Prostate gland (tissue), 2 donors: ENCODE measurements around the gene GLA.

Experiments used
- POLR2AphosphoS5 ChIP-seq: sonication (generic); formaldehyde crosslinking; IDR thresholded peaks from one replicate; pipeline ENCODE4 v1.6.1; 2017; ENCODE audit warnings: antibody characterized with exemption
- TF ChIP-seq, protein P1 (sequence below), 4 experiments: fragments of 200-600 bp in 2 of 4; fragments of 450-650 bp in 2 of 4; sonication (generic) in 2 of 4; IDR thresholded peaks; 1 replicate in 3 of 4; 2 replicates in 1 of 4; pipeline ENCODE4 v1.5.1; 2016 to 2019; ENCODE audit warnings: antibody characterized with exemption in 4 of 4, mild to moderate bottlenecking in 2 of 4, moderate library complexity in 2 of 4

GRCh38 chrX:101368800-101369199 is 38.9 kb downstream of the GLA start:
- TF ChIP-seq, protein P1, sequence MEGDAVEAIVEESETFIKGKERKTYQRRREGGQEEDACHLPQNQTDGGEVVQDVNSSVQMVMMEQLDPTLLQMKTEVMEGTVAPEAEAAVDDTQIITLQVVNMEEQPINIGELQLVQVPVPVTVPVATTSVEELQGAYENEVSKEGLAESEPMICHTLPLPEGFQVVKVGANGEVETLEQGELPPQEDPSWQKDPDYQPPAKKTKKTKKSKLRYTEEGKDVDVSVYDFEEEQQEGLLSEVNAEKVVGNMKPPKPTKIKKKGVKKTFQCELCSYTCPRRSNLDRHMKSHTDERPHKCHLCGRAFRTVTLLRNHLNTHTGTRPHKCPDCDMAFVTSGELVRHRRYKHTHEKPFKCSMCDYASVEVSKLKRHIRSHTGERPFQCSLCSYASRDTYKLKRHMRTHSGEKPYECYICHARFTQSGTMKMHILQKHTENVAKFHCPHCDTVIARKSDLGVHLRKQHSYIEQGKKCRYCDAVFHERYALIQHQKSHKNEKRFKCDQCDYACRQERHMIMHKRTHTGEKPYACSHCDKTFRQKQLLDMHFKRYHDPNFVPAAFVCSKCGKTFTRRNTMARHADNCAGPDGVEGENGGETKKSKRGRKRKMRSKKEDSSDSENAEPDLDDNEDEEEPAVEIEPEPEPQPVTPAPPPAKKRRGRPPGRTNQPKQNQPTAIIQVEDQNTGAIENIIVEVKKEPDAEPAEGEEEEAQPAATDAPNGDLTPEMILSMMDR (IDR thresholded peaks at IDR 0.05): no peak
- no peak for TF ChIP-seq POLR2AphosphoS5
